HepG2 (cell line): ENCODE data around the gene WAS. TPM values are rescaled to one million over a fixed set of nuclear protein-coding genes. Genes with fewer than 3 reads are reported as not detected.
A peak's percentile ranks its signal among the peaks of the same experiment; 100 is the strongest.

Experiments used
- ATF7-NPFF ChIP-seq: sonication (generic); formaldehyde crosslinking; IDR thresholded peaks from 2 replicates; pipeline ENCODE4 v1.8.1; 2023; ENCODE audit warnings: mild to moderate bottlenecking, low read depth, missing genetic modification reagents, moderate library complexity
- CHD2 ChIP-seq: IDR thresholded peaks from 2 replicates; pipeline ENCODE4 v1.6.1; 2011; ENCODE audit warnings: low read depth, low read length, improper control_type of control experiment
- HMGXB4 ChIP-seq, 2 experiments: sonication (generic) in 1 of 2; formaldehyde crosslinking in 1 of 2; IDR thresholded peaks; 2 replicates each; pipeline versions ENCODE4 v1.4.0 to v1.6.1; 2018 to 2020; ENCODE audit warnings: missing genetic modification reagents in 2 of 2, borderline replicate concordance in 1 of 2, low read depth in 1 of 2, mild to moderate bottlenecking in 1 of 2, missing biosample characterization in 1 of 2
- JUNB ChIP-seq: sonication (generic); formaldehyde crosslinking; IDR thresholded peaks from 2 replicates; pipeline ENCODE4 v1.8.0; 2022; ENCODE audit warnings: missing genetic modification reagents, mild to moderate bottlenecking, borderline replicate concordance
- PHF8 ChIP-seq: sonication (generic); formaldehyde crosslinking; IDR thresholded peaks from 2 replicates; pipeline ENCODE4 v1.5.0; 2020; ENCODE audit warnings: missing genetic modification reagents
- RBFOX2 ChIP-seq: fragments of 200-400 bp; formaldehyde crosslinking; IDR thresholded peaks from 2 replicates; pipeline ENCODE4 v1.6.1; 2017; ENCODE audit warnings: low read depth, mild to moderate bottlenecking, low read length
- RORA ChIP-seq: sonication (generic); formaldehyde crosslinking; IDR thresholded peaks from 2 replicates; pipeline ENCODE4 v1.5.0; 2020; ENCODE audit warnings: mild to moderate bottlenecking, missing genetic modification reagents, moderate library complexity
- SKI ChIP-seq: fragments of 450-650 bp; IDR thresholded peaks from one replicate; pipeline ENCODE4 v1.6.1; 2018; ENCODE audit warnings: mild to moderate bottlenecking; ENCODE audit not compliant: partially characterized antibody
- TFDP1 ChIP-seq: IDR thresholded peaks from 2 replicates; pipeline ENCODE4 v1.6.1; 2016; ENCODE audit warnings: missing compliant biosample characterization, missing genetic modification reagents, borderline replicate concordance
- TOPORS ChIP-seq: sonication (generic); formaldehyde crosslinking; IDR thresholded peaks from 2 replicates; pipeline ENCODE4 v1.8.0; 2023; ENCODE audit warnings: mild to moderate bottlenecking, missing genetic modification reagents
- ZFY ChIP-seq: sonication (generic); formaldehyde crosslinking; IDR thresholded peaks from 2 replicates; pipeline ENCODE4 v1.4.0; 2020; ENCODE audit warnings: missing genetic modification reagents
- ZHX1 ChIP-seq: sonication (generic); formaldehyde crosslinking; IDR thresholded peaks from 2 replicates; pipeline ENCODE4 v1.8.1; 2022; ENCODE audit warnings: low read depth, mild to moderate bottlenecking, missing genetic modification reagents
- ZMAT5 ChIP-seq: sonication (generic); formaldehyde crosslinking; IDR thresholded peaks from 2 replicates; pipeline ENCODE4 v1.5.0; 2020; ENCODE audit warnings: mild to moderate bottlenecking, low read depth, missing genetic modification reagents, borderline replicate concordance
- ZNF142 ChIP-seq: sonication (generic); formaldehyde crosslinking; IDR thresholded peaks from 2 replicates; pipeline ENCODE4 v1.4.0; 2020; ENCODE audit warnings: missing genetic modification reagents
- ZNF510 ChIP-seq: sonication (generic); formaldehyde crosslinking; IDR thresholded peaks from 2 replicates; pipeline ENCODE4 v1.4.0; 2020; ENCODE audit warnings: low read depth, mild to moderate bottlenecking, missing genetic modification reagents
- ZNF7 ChIP-seq: IDR thresholded peaks from 2 replicates; pipeline ENCODE4 v1.6.1; 2016; ENCODE audit warnings: missing biosample characterization, missing genetic modification reagents
- ZNF841 ChIP-seq: sonication (generic); formaldehyde crosslinking; IDR thresholded peaks from 2 replicates; pipeline ENCODE4 v1.8.1; 2023; ENCODE audit warnings: missing genetic modification reagents, borderline replicate concordance
- polyA plus RNA-seq, 8 experiments: library from polyadenylated mRNA; depleted of rRNA in 3 of 8; stranded (reverse) in 7 of 8; unstranded in 1 of 8; fragments of >200 nt; fragmentation: Illumina TruSeq in 4 of 8; extraction: Trizol in 4 of 8; gene quantifications; 2 replicates each; pipeline versions ENCODE4 v1.2.1 to v1.2.3, GENCODE V29; 2011 to 2016; ENCODE audit warnings: low read depth in 4 of 8, missing spikeins in 1 of 8, mixed read lengths in 1 of 8; ENCODE audit not compliant: insufficient read depth in 1 of 8
- total RNA-seq, 5 experiments: library from RNA; depleted of rRNA; stranded (reverse); fragments of >200 nt; fragmentation: Illumina TruSeq; extraction: Trizol; gene quantifications; 2 replicates each; pipeline ENCODE4 v1.2.3, GENCODE V29; 2016; ENCODE audit warnings: low read depth in 1 of 5

Gene WAS
- total and polyA plus RNA-seq, 2 of the 13 experiments (the other 11 are each of a cell fraction or from before 2014, with no cell fraction given) = 0.11 TPM; not detected in 1

GRCh38 chrX:48696301-48696908 lies 12.8 kb downstream of the WAS start, which contains the start of gene SUV39H1 (continued):
- TF ChIP-seq CHD2 (peak; percentile 96), RORA (CRISPR knock-in tag) (no peak), ZNF510 (no peak), JUNB (CRISPR knock-in tag) (no peak), ZNF142 (no peak), PHF8 (CRISPR knock-in tag) (peak; percentile 38; the same call in 1 of the 2 replicates), SKI (peak; percentile 26), ZNF841 (CRISPR knock-in tag) (no peak), ZMAT5 (CRISPR knock-in tag) (no peak), TFDP1 (peak; percentile 52; the same call in 1 of the 2 replicates), ZHX1 (CRISPR knock-in tag) (no peak), HMGXB4 (CRISPR knock-in tag; IDR thresholded peaks at IDR 0.05; ENCODE audit: borderline replicate concordance in 1 of 2, low read depth in 1 of 2) (0 out of 4 replicates have a peak, but pooled peaks of 1 of the 2 experiments have one; percentile 34), RBFOX2 (peak; percentile 77), ZFY (CRISPR knock-in tag) (peak; percentile 54), ATF7-NPFF (CRISPR knock-in tag) (peak; percentile 34; the same call in 1 of the 2 replicates), TOPORS (CRISPR knock-in tag) (0 out of 2 replicates have a peak, but pooled peaks have one; percentile 28), ZNF7 (CRISPR knock-in tag) (no peak)
